ENCODE results near the gene PLPPR1.
"Not testable (repeated sequence)": the region's sequence is repeated elsewhere in the genome, so short reads cannot be mapped to it uniquely, and the experiment has no call there.

DNA sequence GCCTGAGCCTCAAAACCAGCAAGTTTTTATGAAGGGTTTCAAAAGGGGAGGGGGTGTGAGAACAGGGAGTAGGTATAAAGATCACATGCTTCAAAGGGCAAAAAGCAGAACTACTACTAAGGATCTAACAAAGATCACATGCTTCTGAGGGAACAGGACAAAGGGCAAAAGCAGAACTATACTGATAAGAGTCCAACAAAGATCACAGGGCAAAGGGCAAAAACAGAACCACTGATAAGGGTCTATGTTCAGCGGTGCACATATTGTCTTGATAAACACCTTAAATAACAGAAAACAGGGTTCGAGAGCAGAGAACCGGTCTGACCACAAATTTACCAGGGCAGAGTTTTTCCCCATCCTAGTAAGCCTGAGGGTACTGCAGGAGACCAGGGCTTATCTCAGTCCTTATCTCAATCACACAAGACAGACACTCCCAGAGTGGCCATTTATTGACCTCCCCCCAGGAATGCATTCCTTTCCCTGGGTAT lies 298.9 kb downstream of the PLPPR1 start:
- TF ChIP-seq POLR2AphosphoS5 (IDR thresholded peaks at IDR 0.05; ENCODE audit: insufficient read depth in 1 of 2, low read depth in 1 of 2); POLR2A (IDR thresholded peaks at IDR 0.05): not testable (repeated sequence)
- TF ChIP-seq, protein P1, sequence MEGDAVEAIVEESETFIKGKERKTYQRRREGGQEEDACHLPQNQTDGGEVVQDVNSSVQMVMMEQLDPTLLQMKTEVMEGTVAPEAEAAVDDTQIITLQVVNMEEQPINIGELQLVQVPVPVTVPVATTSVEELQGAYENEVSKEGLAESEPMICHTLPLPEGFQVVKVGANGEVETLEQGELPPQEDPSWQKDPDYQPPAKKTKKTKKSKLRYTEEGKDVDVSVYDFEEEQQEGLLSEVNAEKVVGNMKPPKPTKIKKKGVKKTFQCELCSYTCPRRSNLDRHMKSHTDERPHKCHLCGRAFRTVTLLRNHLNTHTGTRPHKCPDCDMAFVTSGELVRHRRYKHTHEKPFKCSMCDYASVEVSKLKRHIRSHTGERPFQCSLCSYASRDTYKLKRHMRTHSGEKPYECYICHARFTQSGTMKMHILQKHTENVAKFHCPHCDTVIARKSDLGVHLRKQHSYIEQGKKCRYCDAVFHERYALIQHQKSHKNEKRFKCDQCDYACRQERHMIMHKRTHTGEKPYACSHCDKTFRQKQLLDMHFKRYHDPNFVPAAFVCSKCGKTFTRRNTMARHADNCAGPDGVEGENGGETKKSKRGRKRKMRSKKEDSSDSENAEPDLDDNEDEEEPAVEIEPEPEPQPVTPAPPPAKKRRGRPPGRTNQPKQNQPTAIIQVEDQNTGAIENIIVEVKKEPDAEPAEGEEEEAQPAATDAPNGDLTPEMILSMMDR (IDR thresholded peaks at IDR 0.05), result not testable (repeated sequence)
